Activated CD8-positive, alpha-beta T cell treated with anti-CD3 and anti-CD28 coated beads for 36 hours (primary cell): ENCODE results near the gene XRCC2. TPM values are rescaled to one million over a fixed set of nuclear protein-coding genes. Genes with fewer than 3 reads are reported as not detected.

Experiments used
- ATAC-seq: fragments of 200-7000 bp; cut with Tn5 transposase; one replicate; pipeline ENCODE4 v1.10.0; 2021; ENCODE audit warnings: mild to moderate bottlenecking, moderate library complexity
- CTCF ChIA-PET: fragments of 350-600 bp; sonication (Branson Sonifier 250); formaldehyde crosslinking; loops from one replicate; lab custom pipeline; 2021; ENCODE audit warnings: antibody characterized with exemption; lab: Charles Lee
- POLR2A ChIA-PET: fragments of 350-600 bp; sonication (Branson Sonifier 250); formaldehyde crosslinking; loops from one replicate; lab custom pipeline; 2021; ENCODE audit warnings: antibody characterized with exemption; lab: Charles Lee
- DNase-seq: peaks from one replicate; pipeline ENCODE4 v3.0.0-alpha.2; 2020
- H3K27ac Mint-ChIP-seq: one replicate; pipeline ENCODE4 v1.8.0; 2021; ENCODE audit warnings: mild to moderate bottlenecking, mixed read lengths
- H3K27me3 Mint-ChIP-seq: one replicate; pipeline ENCODE4 v1.8.0; 2021; ENCODE audit warnings: mixed read lengths
- H3K36me3 Mint-ChIP-seq: one replicate; pipeline ENCODE4 v1.8.0; 2021; ENCODE audit warnings: low read depth, mixed read lengths
- H3K4me1 Mint-ChIP-seq: one replicate; pipeline ENCODE4 v1.8.0; 2021; ENCODE audit warnings: low read depth, mixed read lengths
- H3K4me3 Mint-ChIP-seq: one replicate; pipeline ENCODE4 v1.8.0; 2021; ENCODE audit warnings: mild to moderate bottlenecking, moderate library complexity, mixed read lengths
- H3K9me3 Mint-ChIP-seq: one replicate; pipeline ENCODE4 v1.8.0; 2021; ENCODE audit warnings: mixed read lengths
- CTCF ChIP-seq: fragments of 200-600 bp; IDR thresholded peaks from one replicate; pipeline ENCODE4 v1.8.0; 2022; ENCODE audit warnings: antibody characterized with exemption, mild to moderate bottlenecking
- intact Hi-C: fragments of 100-400 bp; cut with micrococcal nuclease; formaldehyde crosslinking; loops from one replicate; pipeline ENCODE4 v1.10.0; 2022
- total RNA-seq, 2 experiments: library from RNA; stranded (reverse); gene quantifications; one replicate each; pipeline ENCODE4 v1.2.3, GENCODE V29; 2021

Gene XRCC2
- total RNA-seq, 2 experiments from 2014 or later: 16.6 to 17.2 TPM

- no peaks in the 10 kb centered on the region for H3K9me3 Mint-ChIP-seq
- H3K36me3 Mint-ChIP-seq: no peaks in the 10 kb centered on the region
- DNase-seq: no peak
- H3K27me3 Mint-ChIP-seq: no peaks in the 10 kb centered on the region
- H3K27ac Mint-ChIP-seq: no peak overlapping the region
- CTCF ChIA-PET: no interaction called here
- no peaks in the 10 kb centered on the region for H3K4me1 Mint-ChIP-seq
- ATAC-seq: no peak
- POLR2A ChIA-PET: no interaction called here
- no peak for TF ChIP-seq CTCF
- intact Hi-C loops: no loop called here
- no peak overlapping the region for H3K4me3 Mint-ChIP-seq
Observed at GRCh38 chr7:152608208-152608607, 67.7 kb downstream of the XRCC2 start.

GRCh38 chr7:152607007-152607406 is 68.9 kb downstream of the XRCC2 start:
- H3K9me3 Mint-ChIP-seq: no peaks in the 10 kb centered on the region
- ChIA-PET CTCF (no interaction called here), POLR2A (interaction anchor here (0.6 kb wide), 1 partner anchor 12 kb away, joined by 3 read pairs; no protein-coding TSS in a partner anchor)
- no peak for ATAC-seq
- H3K36me3 Mint-ChIP-seq: no peaks in the 10 kb centered on the region
- intact Hi-C loops: no loop called here
- H3K27ac Mint-ChIP-seq: no peak overlapping the region
- H3K27me3 Mint-ChIP-seq: no peaks in the 10 kb centered on the region
- TF ChIP-seq CTCF: no peak
- no peaks in the 10 kb centered on the region for H3K4me1 Mint-ChIP-seq
- no peak overlapping the region for H3K4me3 Mint-ChIP-seq
- DNase-seq: no peak

- CTCF ChIA-PET: interaction anchor here (1.5 kb wide), 1 partner anchor 266 kb away, joined by 4 read pairs; no protein-coding TSS in a partner anchor
- DNase-seq (no peak), ATAC-seq (no peak)
- no peaks in the 10 kb centered on the region for H3K36me3 Mint-ChIP-seq
- H3K9me3 Mint-ChIP-seq: no peaks in the 10 kb centered on the region
- H3K4me3 Mint-ChIP-seq: no peak overlapping the region
- no peak for TF ChIP-seq CTCF
- no peaks in the 10 kb centered on the region for H3K4me1 Mint-ChIP-seq
- H3K27me3 Mint-ChIP-seq: peaks cover 2% of the 10 kb centered on the region
- no peak overlapping the region for H3K27ac Mint-ChIP-seq
- intact Hi-C loops: no loop called here
- POLR2A ChIA-PET: interaction anchor here (0.6 to 0.7 kb wide), 2 partner anchors 56 to 1149 kb away, joined by 3 read pairs; no protein-coding TSS in a partner anchor
Observed at GRCh38 chr7:152602962-152603361, 73.0 kb downstream of the XRCC2 start.

GRCh38 chr7:152601305-152601798 is 74.6 kb downstream of the XRCC2 start:
- ATAC-seq (no peak), DNase-seq (no peak)
- Mint-ChIP-seq H3K4me3 (no peak overlapping the region), H3K9me3 (no peaks in the 10 kb centered on the region), H3K36me3 (no peaks in the 10 kb centered on the region), H3K27me3 (peaks cover 2% of the 10 kb centered on the region), H3K27ac (no peak overlapping the region), H3K4me1 (no peaks in the 10 kb centered on the region)
- ChIA-PET POLR2A (no interaction called here), CTCF (no interaction called here)
- TF ChIP-seq CTCF: no peak
- intact Hi-C loops: no loop called here

GRCh38 chr7:152600266-152600665 is 75.7 kb downstream of the XRCC2 start:
- Mint-ChIP-seq H3K36me3 (no peaks in the 10 kb centered on the region), H3K4me3 (no peak overlapping the region), H3K27me3 (peaks cover 2% of the 10 kb centered on the region), H3K9me3 (no peaks in the 10 kb centered on the region), H3K27ac (no peak overlapping the region), H3K4me1 (no peaks in the 10 kb centered on the region)
- POLR2A ChIA-PET: no interaction called here
- no peak for TF ChIP-seq CTCF
- intact Hi-C loops: no loop called here
- CTCF ChIA-PET: no interaction called here
- DNase-seq (no peak), ATAC-seq (no peak)
